AG09319 (cell line): ENCODE data around the gene SLC23A1.

ENCODE experiments used
- DNase-seq: peaks from one replicate; pipeline ENCODE4 v3.0.0-alpha.2; 2010; ENCODE audit warnings: low read depth; ENCODE audit errors: extremely low read depth
- TF ChIP-seq, protein P1 (sequence below): IDR thresholded peaks from 2 replicates; pipeline ENCODE4 v1.5.1; 2011; ENCODE audit warnings: low read depth, mild to moderate bottlenecking, inconsistent platforms, low read length, moderate library complexity

Gene SLC23A1

DNA sequence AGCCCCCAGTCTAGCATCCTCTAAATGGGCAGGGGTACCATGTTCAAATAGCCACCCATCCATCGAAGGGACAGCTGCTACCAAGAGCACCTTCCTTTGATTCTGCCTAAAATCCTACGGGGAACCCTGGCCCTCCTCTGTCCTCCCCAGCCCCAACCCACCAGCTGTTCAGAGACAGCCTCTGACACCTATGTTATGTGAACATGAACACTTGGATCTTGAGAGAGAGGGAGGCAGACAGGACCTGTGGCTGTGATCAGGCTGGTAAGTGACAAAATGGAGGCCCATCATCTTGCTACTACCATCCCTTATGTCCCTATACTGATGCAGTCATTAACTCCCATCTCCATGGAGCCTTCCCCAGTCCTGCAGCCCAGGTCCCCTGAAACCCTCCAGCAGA, 8.2 kb downstream of the SLC23A1 start:
- TF ChIP-seq, protein P1, sequence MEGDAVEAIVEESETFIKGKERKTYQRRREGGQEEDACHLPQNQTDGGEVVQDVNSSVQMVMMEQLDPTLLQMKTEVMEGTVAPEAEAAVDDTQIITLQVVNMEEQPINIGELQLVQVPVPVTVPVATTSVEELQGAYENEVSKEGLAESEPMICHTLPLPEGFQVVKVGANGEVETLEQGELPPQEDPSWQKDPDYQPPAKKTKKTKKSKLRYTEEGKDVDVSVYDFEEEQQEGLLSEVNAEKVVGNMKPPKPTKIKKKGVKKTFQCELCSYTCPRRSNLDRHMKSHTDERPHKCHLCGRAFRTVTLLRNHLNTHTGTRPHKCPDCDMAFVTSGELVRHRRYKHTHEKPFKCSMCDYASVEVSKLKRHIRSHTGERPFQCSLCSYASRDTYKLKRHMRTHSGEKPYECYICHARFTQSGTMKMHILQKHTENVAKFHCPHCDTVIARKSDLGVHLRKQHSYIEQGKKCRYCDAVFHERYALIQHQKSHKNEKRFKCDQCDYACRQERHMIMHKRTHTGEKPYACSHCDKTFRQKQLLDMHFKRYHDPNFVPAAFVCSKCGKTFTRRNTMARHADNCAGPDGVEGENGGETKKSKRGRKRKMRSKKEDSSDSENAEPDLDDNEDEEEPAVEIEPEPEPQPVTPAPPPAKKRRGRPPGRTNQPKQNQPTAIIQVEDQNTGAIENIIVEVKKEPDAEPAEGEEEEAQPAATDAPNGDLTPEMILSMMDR: no peak
- no peak for DNase-seq

DNA sequence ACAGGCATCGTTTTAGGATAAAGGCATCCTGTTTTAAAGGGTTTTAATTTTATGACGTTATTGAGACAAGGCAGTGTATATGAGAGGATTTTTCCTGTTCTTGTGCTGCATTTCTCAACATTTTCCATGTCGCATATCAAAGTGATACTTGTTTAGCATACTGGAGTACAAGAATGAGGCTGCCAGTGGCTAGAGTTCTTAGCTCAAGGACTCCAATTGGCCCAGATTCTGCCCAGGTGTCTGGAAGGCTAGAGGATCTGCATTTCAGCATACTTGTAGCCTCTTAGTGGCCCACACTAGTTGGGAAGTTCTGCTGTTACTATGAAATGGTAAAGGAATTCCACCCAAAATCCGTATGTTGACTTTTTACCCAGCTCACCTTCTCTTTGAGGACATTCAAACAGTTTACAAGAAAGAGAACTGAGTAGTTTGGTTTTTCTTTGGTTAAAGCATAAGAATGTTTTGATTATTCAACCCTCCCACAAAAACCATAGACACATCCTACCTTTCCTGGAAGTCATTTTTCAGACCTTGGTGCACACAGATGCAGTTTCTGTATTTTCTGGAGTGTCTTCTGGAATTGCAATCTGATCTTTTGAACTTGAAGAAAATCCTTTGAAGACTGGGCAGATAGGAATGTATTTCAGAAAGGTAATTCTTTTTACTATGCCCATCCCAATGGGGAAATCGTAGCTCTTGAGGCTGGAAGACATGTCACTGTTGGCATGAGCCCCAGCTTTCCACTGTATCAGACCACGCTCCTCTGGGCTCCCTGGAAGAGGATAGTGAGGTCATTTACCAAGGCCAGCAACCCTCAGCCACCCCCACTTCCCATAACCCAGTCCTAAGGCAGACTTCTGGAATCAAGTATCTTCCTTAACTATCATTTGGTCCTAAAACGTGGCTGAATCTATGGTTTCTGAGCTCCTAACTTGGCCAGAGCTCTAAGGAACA, 11.3 kb downstream of the SLC23A1 start:
- no peak for DNase-seq

GRCh38 chr5:139369181-139369580, 13.9 kb downstream of the SLC23A1 start:
- TF ChIP-seq, protein P1: no peak
- DNase-seq: peak; percentile 50

More for the DNA sequence above, 11.3 kb downstream of the SLC23A1 start:
- TF ChIP-seq, protein P1: no peak

DNA sequence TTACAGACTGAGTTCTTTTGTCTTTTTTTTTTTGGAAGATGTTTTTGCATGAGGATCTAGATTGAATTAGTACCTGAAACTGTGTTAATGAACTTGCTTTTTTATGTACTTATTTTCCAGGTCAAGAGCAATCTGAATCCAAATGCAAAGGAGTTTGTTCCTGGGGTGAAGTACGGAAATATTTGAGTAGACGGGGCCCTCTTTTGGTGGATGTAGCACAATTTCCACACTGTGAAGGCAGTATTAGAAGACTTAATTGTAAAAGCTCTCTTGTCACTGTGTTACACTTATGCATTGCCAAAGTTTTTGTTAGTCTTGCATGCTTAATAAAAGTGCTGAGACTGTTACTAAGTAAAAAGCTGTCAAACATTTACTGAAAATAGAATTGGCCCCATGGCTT, 14.5 kb downstream of the SLC23A1 start:
- TF ChIP-seq, protein P1: no peak; the same call in none of the 2 replicates
- DNase-seq: no peak

- TF ChIP-seq, protein P1: no peak
- DNase-seq: no peak
These were observed 18.6 kb downstream of the SLC23A1 start for GRCh38 chr5:139364466-139364865.

DNA sequence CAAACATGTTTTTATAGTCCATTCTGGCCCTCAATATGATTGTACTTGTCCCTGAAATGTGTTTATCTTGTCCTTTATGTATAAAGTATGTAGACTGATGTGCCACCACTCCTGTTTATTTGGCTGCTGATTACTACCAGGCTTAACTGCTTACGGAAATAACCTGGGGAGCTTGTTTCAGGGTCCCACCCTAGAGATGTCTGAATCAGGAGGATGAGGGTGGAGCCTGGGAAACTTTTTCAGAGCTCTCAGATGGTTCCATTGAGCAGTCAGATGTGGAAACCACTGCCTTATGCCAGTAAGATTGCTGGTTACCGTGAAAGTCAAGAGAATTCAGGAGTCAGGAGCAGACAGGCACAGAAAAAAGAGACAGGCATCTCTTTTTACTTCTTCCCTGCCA, 19.2 kb downstream of the SLC23A1 start:
- TF ChIP-seq, protein P1: no peak
- no peak for DNase-seq

DNA sequence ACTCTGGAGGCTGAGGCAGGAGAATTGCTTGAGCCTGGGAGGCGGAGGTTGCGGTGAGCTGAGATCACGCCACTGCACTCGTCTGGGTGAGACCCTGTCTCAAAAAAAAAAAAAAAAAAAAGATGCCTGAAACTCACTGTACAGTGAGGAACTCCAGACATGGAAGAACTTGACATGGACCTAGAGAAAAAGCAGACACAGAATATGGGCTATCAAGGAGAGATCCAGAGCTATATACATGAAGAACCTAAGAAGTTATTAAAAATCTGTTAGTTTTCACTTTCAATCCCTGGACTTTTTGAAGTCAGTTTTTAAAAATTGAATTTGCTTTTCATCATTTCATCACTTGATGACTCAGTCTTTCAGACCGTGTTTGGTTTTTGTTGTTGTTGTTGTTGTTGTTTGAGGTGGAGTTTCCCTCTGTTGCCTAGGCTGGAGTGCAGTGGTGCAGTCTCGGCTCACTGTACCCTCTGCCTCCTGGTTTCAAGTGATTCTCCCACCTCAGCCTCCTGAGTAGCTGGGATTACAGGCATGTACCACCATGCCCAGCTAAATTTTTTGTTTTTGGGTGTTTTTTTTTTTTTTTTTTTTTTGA, 21.2 kb downstream of the SLC23A1 start:
- DNase-seq: no peak
- TF ChIP-seq, protein P1: no peak
